ENCODE results near the gene PDK4.

The PDK4 gene

GRCh38 chr7:95596198-95597063, at the start of gene PDK4:
Gene PDK4 (minus strand): TSS chr7:95596516. CDS start chr7:95596293, 223 bp downstream.
- DNase-seq (ENCODE audit: low read depth), result peak; percentile 78

GRCh38 chr7:95642173-95642572, 45.9 kb upstream of the PDK4 start:
- no peak for DNase-seq (ENCODE audit: low read depth)

- peak; percentile 31 for DNase-seq (ENCODE audit: low read depth)
These were observed 40.0 kb upstream of the PDK4 start for GRCh38 chr7:95636140-95636940.

GRCh38 chr7:95632609-95633008, 36.3 kb upstream of the PDK4 start:
- DNase-seq (ENCODE audit: low read depth), result peak; percentile 30

- peak; percentile 12 for DNase-seq (ENCODE audit: low read depth)
These were observed 35.2 kb upstream of the PDK4 start for GRCh38 chr7:95631527-95631926.

GRCh38 chr7:95630702-95631458, 34.6 kb upstream of the PDK4 start:
- peak; percentile 75 for DNase-seq (ENCODE audit: low read depth)

- DNase-seq (ENCODE audit: low read depth), result peak; percentile 87
These were observed 32.6 kb upstream of the PDK4 start for GRCh38 chr7:95628831-95629439.

- DNase-seq (ENCODE audit: low read depth), result no peak
These were observed 27.5 kb upstream of the PDK4 start for GRCh38 chr7:95623788-95624187.

GRCh38 chr7:95622859-95623258, 26.5 kb upstream of the PDK4 start:
- no peak for DNase-seq (ENCODE audit: low read depth)

GRCh38 chr7:95622001-95622549, 25.8 kb upstream of the PDK4 start:
- no peak for DNase-seq (ENCODE audit: low read depth)

GRCh38 chr7:95621404-95621803, 25.1 kb upstream of the PDK4 start:
- DNase-seq (ENCODE audit: low read depth), result no peak

- DNase-seq (ENCODE audit: low read depth), result no peak
These were observed 24.3 kb upstream of the PDK4 start for GRCh38 chr7:95620631-95621030.

GRCh38 chr7:95619921-95620320, 23.6 kb upstream of the PDK4 start:
- no peak for DNase-seq (ENCODE audit: low read depth)

GRCh38 chr7:95619517-95619916, 23.2 kb upstream of the PDK4 start:
- DNase-seq (ENCODE audit: low read depth), result no peak

GRCh38 chr7:95614442-95614940, 18.2 kb upstream of the PDK4 start:
- no peak for DNase-seq (ENCODE audit: low read depth)

- DNase-seq (ENCODE audit: low read depth), result no peak
These were observed 14.9 kb upstream of the PDK4 start for GRCh38 chr7:95611224-95611623.

GRCh38 chr7:95609277-95609971, 13.1 kb upstream of the PDK4 start:
- DNase-seq (ENCODE audit: low read depth), result peak; percentile 67

GRCh38 chr7:95608359-95609173, 12.2 kb upstream of the PDK4 start:
- DNase-seq (ENCODE audit: low read depth), result peak; percentile 99

GRCh38 chr7:95607561-95607960, 11.2 kb upstream of the PDK4 start:
- DNase-seq (ENCODE audit: low read depth), result no peak

- DNase-seq (ENCODE audit: low read depth), result no peak
These were observed 9.0 kb upstream of the PDK4 start for GRCh38 chr7:95605275-95605674.
